Sigmoid colon (tissue), 7 donors: ENCODE results near the gene PCDHGB5. TPM values are rescaled to one million over a fixed set of nuclear protein-coding genes. Genes with fewer than 3 reads are reported as not detected.

Experiments used
- DNase-seq: peaks from one replicate; pipeline ENCODE4 v3.0.0-alpha.2; 2019
- H3K27ac ChIP-seq, 4 donors: fragments of 200-600 bp; sonication (generic); one replicate each; pipeline ENCODE4 v1.5.1; 2016 to 2019; ENCODE audit warnings: mild to moderate bottlenecking in 1 of 4
- H3K27me3 ChIP-seq, 3 donors: fragments of 200-600 bp; sonication (generic); one replicate each; pipeline ENCODE4 v1.5.1; 2019; ENCODE audit warnings: mild to moderate bottlenecking in 1 of 3
- H3K36me3 ChIP-seq, 4 donors: fragments of 200-600 bp; sonication (generic); one replicate each; pipeline ENCODE4 v1.5.1; 2016 to 2019
- H3K4me1 ChIP-seq, 4 donors: fragments of 200-600 bp; sonication (generic); one replicate each; pipeline ENCODE4 v1.5.1; 2017 to 2019
- H3K4me3 ChIP-seq, 4 donors: fragments of 200-600 bp; sonication (generic); one replicate each; pipeline ENCODE4 v1.5.1; 2017 to 2019; ENCODE audit warnings: mild to moderate bottlenecking in 2 of 4, moderate library complexity in 1 of 4
- H3K9me3 ChIP-seq, 4 donors: fragments of 200-600 bp in 3 of 4; sonication (generic) in 3 of 4; one replicate each; pipeline versions ENCODE4 v1.5.1 to v1.6.1; 2013 to 2019
- CTCF ChIP-seq, 4 experiments: fragments of 450-650 bp in 3 of 4; fragments of 200-600 bp in 1 of 4; IDR thresholded peaks; one replicate each; pipeline ENCODE4 v1.5.1; 2016 to 2019; ENCODE audit warnings: antibody characterized with exemption in 4 of 4, mild to moderate bottlenecking in 3 of 4, moderate library complexity in 2 of 4
- EP300 ChIP-seq, 4 donors: sonication (generic); formaldehyde crosslinking; IDR thresholded peaks; one replicate each; pipeline ENCODE4 v1.6.1; 2017; ENCODE audit warnings: antibody characterized with exemption in 4 of 4
- POLR2A ChIP-seq, 2 donors: fragments of 450-650 bp; IDR thresholded peaks; one replicate each; pipeline ENCODE4 v1.6.1; 2016; ENCODE audit warnings: antibody characterized with exemption in 2 of 2, mild to moderate bottlenecking in 2 of 2, moderate library complexity in 2 of 2
- POLR2AphosphoS5 ChIP-seq, 4 donors: sonication (generic); formaldehyde crosslinking; IDR thresholded peaks; one replicate each; pipeline ENCODE4 v1.6.1; 2017; ENCODE audit warnings: antibody characterized with exemption in 4 of 4
- WGBS, 2 donors: extraction: QIAGEN DNeasy Blood & Tissue Kit; methylation state at CpG; one replicate each; pipeline ENCODE4 v1.1.7; 2013; 5-methylcytosine and 5-hydroxymethylcytosine counted together
- intact Hi-C: fragments of 100-400 bp; cut with DNase I; formaldehyde crosslinking; loops from one replicate; pipeline ENCODE4 v1.15.1; 2023
- polyA plus RNA-seq, 3 donors: library from polyadenylated mRNA; stranded (reverse); fragments of 200-250 nt; gene quantifications; one replicate each; pipeline ENCODE4 v1.2.3, GENCODE V29; 2013
- total RNA-seq, 4 donors: library from RNA; depleted of rRNA; stranded (reverse); fragments of >200 nt; gene quantifications; one replicate each; pipeline ENCODE4 v1.1.0, GENCODE V29; 2016
- donor health status: healthy with polysubstance abuse.
- donor health status: Bipolar disorder and iron deficiency.
- donor health status: healthy.

Gene PCDHGB5
- total and polyA plus RNA-seq, 7 donors = 0.23 to 16.6 (median 10.2) TPM; not detected in 1

- peaks cover 0 to 13% (median 4%) of the 10 kb centered on the region in 3 donors for H3K27me3 ChIP-seq
- H3K4me1 ChIP-seq = no peaks in the 10 kb centered on the region
- H3K9me3 ChIP-seq = peaks cover 41 to 96% (median 67%) of the 10 kb centered on the region in 4 donors
- H3K4me3 ChIP-seq = no peak overlapping the region
- DNase-seq = no peak
- H3K36me3 ChIP-seq = no peaks in the 10 kb centered on the region
- H3K27ac ChIP-seq = no peak overlapping the region
- TF ChIP-seq CTCF (IDR thresholded peaks at IDR 0.05) (no peak), EP300 (IDR thresholded peaks at IDR 0.05) (no peak), POLR2A (IDR thresholded peaks at IDR 0.05) (no peak), POLR2AphosphoS5 (IDR thresholded peaks at IDR 0.05) (no peak)
- intact Hi-C loops = no loop called here
These were observed 35.0 kb upstream of the PCDHGB5 start for GRCh38 chr5:141362719-141363118.

- intact Hi-C loops = no loop called here
- no peak for DNase-seq
These were observed 33.6 kb upstream of the PCDHGB5 start, which contains the start of gene PCDHGA5 for GRCh38 chr5:141363952-141364660. Gene PCDHGA5, plus strand, starts transcription at chr5:141364162. Its CDS starts 169 bp downstream, at chr5:141364331.

GRCh38 chr5:141366016-141366896, 31.5 kb upstream of the PCDHGB5 start:
- peaks cover 0 to 7% (median 4%) of the 10 kb centered on the region in 3 donors for H3K27me3 ChIP-seq
- no peaks in the 10 kb centered on the region for H3K4me1 ChIP-seq
- H3K4me3 ChIP-seq = no peak overlapping the region
- intact Hi-C loops = no loop called here
- TF ChIP-seq POLR2A (IDR thresholded peaks at IDR 0.05) (no peak), CTCF (IDR thresholded peaks at IDR 0.05) (no peak)
- H3K9me3 ChIP-seq = peaks cover 34 to 92% (median 61%) of the 10 kb centered on the region in 4 donors
- DNase-seq = no peak
- no peaks in the 10 kb centered on the region for H3K36me3 ChIP-seq
- 39 to 61% methylated on average over 46 of the region's 46 CpGs for WGBS, 2 donors
- no peak overlapping the region for H3K27ac ChIP-seq

More at GRCh38 chr5:141363952-141364660, 33.6 kb upstream of the PCDHGB5 start, which contains the start of gene PCDHGA5:
- Histone ChIP-seq H3K4me3 (peak within 1 kb of the TSS in 2 of 4 donors; percentile 12 to 17), H3K27ac (no peak within 1 kb of the TSS), H3K36me3 (no peaks in the 10 kb centered on the region), H3K4me1 (no peaks in the 10 kb centered on the region), H3K9me3 (peaks cover 41 to 92% (median 61%) of the 10 kb centered on the region in 4 donors), H3K27me3 (peaks cover 0 to 13% (median 4%) of the 10 kb centered on the region in 3 donors)
- TF ChIP-seq CTCF (IDR thresholded peaks at IDR 0.05) = no peak
- no peak for TF ChIP-seq POLR2AphosphoS5 (IDR thresholded peaks at IDR 0.05)
- no peak for TF ChIP-seq POLR2A (IDR thresholded peaks at IDR 0.05)
- no peak for TF ChIP-seq EP300 (IDR thresholded peaks at IDR 0.05)
- 23 to 51% methylated on average over 34 of the region's 34 CpGs for WGBS, 2 donors

GRCh38 chr5:141369994-141370848, 27.5 kb upstream of the PCDHGB5 start, which contains the start of gene PCDHGB3:
Gene PCDHGB3, plus strand, starts transcription at chr5:141370242. Its CDS starts 153 bp downstream, at chr5:141370395.
- H3K4me1 ChIP-seq = no peaks in the 10 kb centered on the region
- peak within 1 kb of the TSS in 2 of 4 donors; percentile 17 to 19 for H3K4me3 ChIP-seq
- no peak for TF ChIP-seq CTCF (IDR thresholded peaks at IDR 0.05)
- WGBS, 2 donors = 19 to 42% methylated on average over 32 of the region's 32 CpGs
- intact Hi-C loops = no loop called here
- DNase-seq = no peak
- no peak within 1 kb of the TSS for H3K27ac ChIP-seq
- peaks cover 0 to 7% (median 0%) of the 10 kb centered on the region in 3 donors for H3K27me3 ChIP-seq
- H3K36me3 ChIP-seq = peaks cover 0 to 6% (median 0%) of the 10 kb centered on the region in 4 donors
- peaks cover 49 to 95% (median 71%) of the 10 kb centered on the region in 4 donors for H3K9me3 ChIP-seq
